GM10266 (cell line): Measurements from ENCODE around the gene NUAK1.

ENCODE experiments used
- DNase-seq: peaks from one replicate; pipeline ENCODE4 v3.0.0; 2012; ENCODE audit errors: extremely low spot score
- CTCF ChIP-seq: IDR thresholded peaks from 2 replicates; pipeline ENCODE4 v1.5.1; 2012; ENCODE audit warnings: mild to moderate bottlenecking, low read depth; ENCODE audit not compliant: control insufficient read depth, insufficient read depth; ENCODE audit errors: missing control alignments

The NUAK1 gene

DNA sequence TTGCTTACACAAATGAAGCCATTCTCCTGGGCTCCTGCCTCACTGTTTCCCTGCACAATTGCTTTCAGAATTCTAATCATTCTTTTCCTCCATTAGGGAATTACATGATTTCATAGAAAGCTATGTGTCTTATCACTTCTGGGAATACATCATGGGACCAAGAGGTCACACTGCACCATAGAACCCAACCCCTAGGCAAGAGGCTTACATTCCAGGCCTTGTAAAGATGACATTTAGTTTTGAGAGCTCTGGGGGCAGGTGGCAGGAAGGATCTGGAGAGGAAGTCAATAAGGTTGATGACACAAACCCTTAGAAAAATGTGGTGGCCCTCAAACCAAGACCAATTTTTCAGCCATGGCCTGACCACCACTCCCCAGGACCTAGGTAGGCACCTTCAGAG, 57.1 kb downstream of the NUAK1 start:
- DNase-seq, result no peak

DNA sequence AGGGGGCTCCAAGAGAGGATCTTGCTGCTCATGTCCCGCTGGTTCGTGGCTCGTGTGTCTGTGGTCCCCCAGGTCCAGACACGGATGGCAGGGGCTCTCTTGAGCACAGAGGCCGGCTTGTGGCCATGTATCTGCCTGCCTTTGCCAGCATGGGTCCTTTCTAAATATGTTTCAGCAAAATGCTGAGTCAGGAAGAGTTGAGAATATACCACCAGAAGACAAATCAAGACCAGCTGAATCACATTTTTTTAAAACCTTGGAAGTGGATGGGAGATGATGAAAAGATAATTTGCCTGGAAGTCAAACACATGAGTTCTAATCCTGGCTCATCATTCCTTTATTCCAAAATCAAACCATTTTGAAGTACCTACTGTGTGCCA, 58.0 kb downstream of the NUAK1 start:
- TF ChIP-seq CTCF, result no peak
- DNase-seq, result no peak

More for the DNA sequence above, 57.1 kb downstream of the NUAK1 start:
- no peak for TF ChIP-seq CTCF

DNA sequence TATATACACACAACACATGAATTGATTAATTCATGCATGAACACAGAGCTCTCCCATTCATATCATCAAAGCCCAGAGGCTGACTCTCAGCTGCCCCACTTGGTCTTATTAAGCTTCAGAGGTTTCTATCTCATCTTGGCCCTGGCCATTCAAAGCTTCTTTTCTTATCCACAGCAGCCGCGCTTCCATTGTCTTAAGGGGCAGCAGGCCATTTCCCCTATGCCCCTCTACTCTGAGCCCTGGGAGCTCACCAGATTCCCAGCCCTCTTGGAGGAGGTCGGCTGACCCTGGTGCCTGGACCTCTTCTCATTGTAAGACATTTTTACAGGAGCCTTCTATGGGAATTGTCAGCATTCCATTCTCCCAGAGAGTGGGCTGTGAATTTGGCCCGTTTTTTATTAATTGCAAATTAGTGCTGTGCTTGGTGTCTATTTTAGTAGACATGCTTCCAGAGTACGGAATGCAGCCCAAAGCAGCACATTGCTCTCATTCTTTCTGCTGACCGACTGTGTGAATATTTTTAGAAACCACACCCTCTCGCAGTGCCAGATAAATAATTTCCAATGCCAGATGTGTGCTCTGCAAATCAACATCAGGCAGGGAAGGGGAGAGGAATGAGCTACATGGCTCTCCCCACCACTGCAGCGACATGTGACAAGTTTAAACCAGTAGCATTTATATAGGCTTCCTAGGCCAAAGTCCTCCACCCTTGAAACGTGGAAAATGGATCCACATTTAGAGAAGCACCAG, 58.5 kb downstream of the NUAK1 start:
- no peak for TF ChIP-seq CTCF
- no peak for DNase-seq

GRCh38 chr12:106079148-106079738, 59.5 kb downstream of the NUAK1 start:
- no peak for DNase-seq
- TF ChIP-seq CTCF, result no peak

DNA sequence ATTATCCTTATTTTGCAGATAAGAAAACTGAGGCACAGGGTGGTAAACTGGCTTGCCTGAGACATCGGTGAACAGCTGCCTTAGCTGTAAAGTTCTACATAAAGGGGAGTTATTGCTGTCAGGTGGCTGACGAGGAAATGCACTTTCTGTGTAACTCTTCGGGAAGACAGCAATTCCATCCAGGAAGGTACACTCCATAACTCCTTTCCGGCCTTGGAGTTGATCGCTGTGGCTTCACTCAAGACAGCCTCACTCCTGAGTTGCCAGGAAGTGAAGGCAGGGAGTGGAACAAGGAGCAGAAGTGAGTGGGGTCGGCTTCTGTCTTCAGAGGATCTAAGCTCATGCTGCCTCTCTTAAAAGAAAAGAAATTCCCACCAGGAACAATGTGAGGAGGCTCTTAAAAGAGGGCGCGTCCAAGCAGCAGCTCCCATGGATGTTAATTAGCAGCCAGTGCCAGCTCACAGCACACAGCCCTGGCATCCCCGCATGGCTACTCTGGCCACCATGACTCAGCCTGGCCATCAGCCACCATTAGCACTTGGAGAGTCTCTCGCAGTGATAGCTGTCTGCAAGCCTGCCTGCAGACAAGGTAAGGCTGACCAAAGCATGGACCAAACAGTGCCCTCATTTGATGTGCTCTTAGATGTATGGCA, 60.3 kb downstream of the NUAK1 start:
- no peak for TF ChIP-seq CTCF
- DNase-seq, result no peak

- TF ChIP-seq CTCF, result no peak
- no peak for DNase-seq
Measured at GRCh38 chr12:106074706-106075392, 63.9 kb downstream of the NUAK1 start.
